PFSK-1 (cell line): ENCODE data around the gene UBE2H.

ENCODE experiments used
- FOXP2 ChIP-seq: optimal IDR thresholded peaks from 2 replicates; pipeline ENCODE3; 2011; ENCODE audit warnings: borderline replicate concordance, control low read depth, inconsistent platforms; ENCODE audit not compliant: insufficient read depth; ENCODE audit errors: extremely low read length, extremely low read depth
- POLR2AphosphoS5 ChIP-seq: IDR thresholded peaks from 2 replicates; pipeline ENCODE4 v1.6.1; 2012; ENCODE audit warnings: low read depth, mild to moderate bottlenecking, control low read depth, low read length, moderate library complexity
- REST ChIP-seq, 2 experiments: IDR thresholded peaks; 2 replicates each; pipeline versions ENCODE4 v1.6.1 to v1.8.0; 2011 to 2012; ENCODE audit warnings: low read depth in 2 of 2, low read length in 2 of 2, control low read depth in 1 of 2, inconsistent platforms in 1 of 2, mild to moderate bottlenecking in 1 of 2, moderate library complexity in 1 of 2; ENCODE audit not compliant: insufficient read depth in 1 of 2
- SIN3A ChIP-seq: IDR thresholded peaks from 2 replicates; pipeline ENCODE4 v1.6.1; 2012; ENCODE audit warnings: mild to moderate bottlenecking, low read length, moderate library complexity, borderline replicate concordance; ENCODE audit not compliant: insufficient read depth
- TAF1 ChIP-seq: IDR thresholded peaks from 2 replicates; pipeline ENCODE4 v1.6.1; 2012; ENCODE audit warnings: low read length, control low read depth, borderline replicate concordance; ENCODE audit not compliant: insufficient read depth

The UBE2H gene

GRCh38 chr7:129800901-129801300 is 151.9 kb downstream of the UBE2H start:
- TF ChIP-seq REST (IDR thresholded peaks at IDR 0.05; ENCODE audit: insufficient read depth in 1 of 2, low read depth in 2 of 2, low read length in 2 of 2), result no peak
- no peak for TF ChIP-seq FOXP2
- TF ChIP-seq TAF1, result no peak
- TF ChIP-seq SIN3A, result no peak
- no peak for TF ChIP-seq POLR2AphosphoS5

GRCh38 chr7:129799350-129799955 is 153.3 kb downstream of the UBE2H start:
- no peak for TF ChIP-seq FOXP2
- no peak for TF ChIP-seq REST (IDR thresholded peaks at IDR 0.05; ENCODE audit: insufficient read depth in 1 of 2, low read depth in 2 of 2, low read length in 2 of 2)
- no peak for TF ChIP-seq POLR2AphosphoS5
- no peak for TF ChIP-seq SIN3A
- TF ChIP-seq TAF1, result no peak

- TF ChIP-seq SIN3A, result no peak
These were observed 154.0 kb downstream of the UBE2H start for GRCh38 chr7:129798616-129799349.

GRCh38 chr7:129797214-129797789 is 155.5 kb downstream of the UBE2H start:
- TF ChIP-seq POLR2AphosphoS5 (no peak), REST (IDR thresholded peaks at IDR 0.05; ENCODE audit: insufficient read depth in 1 of 2, low read depth in 2 of 2, low read length in 2 of 2) (no peak), FOXP2 (no peak), SIN3A (no peak), TAF1 (no peak)

- TF ChIP-seq FOXP2, result no peak
- no peak for TF ChIP-seq REST (IDR thresholded peaks at IDR 0.05; ENCODE audit: insufficient read depth in 1 of 2, low read depth in 2 of 2, low read length in 2 of 2)
- TF ChIP-seq TAF1, result no peak
- no peak for TF ChIP-seq SIN3A
- no peak for TF ChIP-seq POLR2AphosphoS5
These were observed 156.5 kb downstream of the UBE2H start for GRCh38 chr7:129796186-129796775.
